K562 (cell line): ENCODE measurements around the gene MVD. TPM values are rescaled to one million over a fixed set of nuclear protein-coding genes. Genes with fewer than 3 reads are reported as not detected.

ENCODE experiments used
- BCL6 ChIP-seq: fragments of 250-450 bp; sonication (Bioruptor Pico); IDR thresholded peaks from 2 replicates; pipeline ENCODE4 v1.4.0; 2020
- BRD9 ChIP-seq: fragments of 450-650 bp; IDR thresholded peaks from 2 replicates; pipeline ENCODE4 v1.6.1; 2018; ENCODE audit warnings: low read depth; ENCODE audit not compliant: partially characterized antibody
- CREB3L1 ChIP-seq: fragments of 450-650 bp; IDR thresholded peaks from 2 replicates; pipeline ENCODE4 v1.6.1; 2014; ENCODE audit warnings: low read depth, mild to moderate bottlenecking, moderate library complexity, borderline replicate concordance
- ELF2 ChIP-seq: fragments of 250-450 bp; sonication (Bioruptor Pico); IDR thresholded peaks from 2 replicates; pipeline ENCODE4 v1.5.0; 2021; ENCODE audit warnings: mild to moderate bottlenecking
- HBP1 ChIP-seq: fragments of 450-650 bp; formaldehyde crosslinking; IDR thresholded peaks from 2 replicates; pipeline ENCODE4 v1.4.0; 2022; ENCODE audit warnings: missing genetic modification characterization
- POLR2AphosphoS2 ChIP-seq: IDR thresholded peaks from 2 replicates; pipeline ENCODE4 v1.6.1; 2012; ENCODE audit warnings: low read length, improper control_type of control experiment
- SRSF1 ChIP-seq: fragments of 200-400 bp; formaldehyde crosslinking; IDR thresholded peaks from 2 replicates; pipeline ENCODE4 v1.6.1; 2017; ENCODE audit warnings: mild to moderate bottlenecking, low read depth, low read length, moderate library complexity
- ZNF124 ChIP-seq: sonication (generic); formaldehyde crosslinking; IDR thresholded peaks from 2 replicates; pipeline ENCODE4 v1.8.1; 2022; ENCODE audit warnings: missing genetic modification reagents
- ZNF165 ChIP-seq: fragments of 250-450 bp; sonication (Bioruptor Pico); IDR thresholded peaks from 2 replicates; pipeline ENCODE4 v1.4.0; 2020; ENCODE audit warnings: borderline replicate concordance
- ZNF224 ChIP-seq: sonication (generic); formaldehyde crosslinking; IDR thresholded peaks from 2 replicates; pipeline ENCODE4 v1.8.0; 2022; ENCODE audit warnings: mild to moderate bottlenecking, missing genetic modification reagents
- ZNF609 ChIP-seq: sonication (generic); formaldehyde crosslinking; IDR thresholded peaks from 2 replicates; pipeline ENCODE4 v1.8.1; 2023; ENCODE audit warnings: missing genetic modification reagents, mild to moderate bottlenecking, borderline replicate concordance
- polyA plus RNA-seq, 8 experiments: library from polyadenylated mRNA; depleted of rRNA in 4 of 8; stranded (reverse) in 5 of 8; unstranded in 3 of 8; fragments of >200 nt; fragmentation: Nextera tagmentation in 2 of 8; fragmentation: Illumina TruSeq in 1 of 8; extraction: Ambion mirVana in 2 of 8; extraction: Trizol in 1 of 8; gene quantifications; 2 replicates each; pipeline versions ENCODE4 v1.2.1 to v1.2.3, GENCODE V29; 2011 to 2014; ENCODE audit warnings: inconsistent platforms in 1 of 8, missing spikeins in 1 of 8
- total RNA-seq, 7 experiments: library from RNA; depleted of rRNA in 6 of 7; stranded (reverse); fragments of >200 nt in 6 of 7; fragmentation: Illumina TruSeq in 2 of 7; extraction: Trizol in 2 of 7; gene quantifications; 2 replicates each; pipeline versions ENCODE4 v1.2.1 to v1.2.3, GENCODE V29; 2011 to 2021; ENCODE audit warnings: low replicate concordance in 1 of 7
- TF ChIP-seq, protein P1 (sequence below): fragments of 250-450 bp; sonication (Bioruptor Pico); IDR thresholded peaks from 2 replicates; pipeline ENCODE4 v1.8.0; 2021; ENCODE audit warnings: moderate library complexity, mild to moderate bottlenecking, inconsistent platforms
- TF ChIP-seq, protein P2 (sequence below): sonication (generic); formaldehyde crosslinking; IDR thresholded peaks from 2 replicates; pipeline ENCODE4 v1.9.0; 2022; ENCODE audit warnings: mild to moderate bottlenecking, missing genetic modification reagents
- TF ChIP-seq, protein P3 (sequence below): fragments of 250-450 bp; sonication (Bioruptor Pico); IDR thresholded peaks from 2 replicates; pipeline ENCODE4 v1.4.0; 2020; ENCODE audit warnings: mild to moderate bottlenecking, moderate library complexity

The MVD gene
- total and polyA plus RNA-seq, 9 of the 15 experiments (the other 6 are each of a cell fraction or from before 2014, with no cell fraction given): 12.2 to 141 (median 45.3) TPM

GRCh38 chr16:88686439-88687253 is 23.8 kb upstream of the MVD start, which contains the start of gene SNAI3 (continued):
- TF ChIP-seq, protein P1, sequence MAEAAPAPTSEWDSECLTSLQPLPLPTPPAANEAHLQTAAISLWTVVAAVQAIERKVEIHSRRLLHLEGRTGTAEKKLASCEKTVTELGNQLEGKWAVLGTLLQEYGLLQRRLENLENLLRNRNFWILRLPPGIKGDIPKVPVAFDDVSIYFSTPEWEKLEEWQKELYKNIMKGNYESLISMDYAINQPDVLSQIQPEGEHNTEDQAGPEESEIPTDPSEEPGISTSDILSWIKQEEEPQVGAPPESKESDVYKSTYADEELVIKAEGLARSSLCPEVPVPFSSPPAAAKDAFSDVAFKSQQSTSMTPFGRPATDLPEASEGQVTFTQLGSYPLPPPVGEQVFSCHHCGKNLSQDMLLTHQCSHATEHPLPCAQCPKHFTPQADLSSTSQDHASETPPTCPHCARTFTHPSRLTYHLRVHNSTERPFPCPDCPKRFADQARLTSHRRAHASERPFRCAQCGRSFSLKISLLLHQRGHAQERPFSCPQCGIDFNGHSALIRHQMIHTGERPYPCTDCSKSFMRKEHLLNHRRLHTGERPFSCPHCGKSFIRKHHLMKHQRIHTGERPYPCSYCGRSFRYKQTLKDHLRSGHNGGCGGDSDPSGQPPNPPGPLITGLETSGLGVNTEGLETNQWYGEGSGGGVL: no peak
- TF ChIP-seq ELF2 (CRISPR knock-in tag) (no peak), ZNF609 (no peak), CREB3L1 (no peak), BCL6 (CRISPR knock-in tag) (no peak), HBP1 (CRISPR knock-in tag) (no peak), BRD9 (no peak), ZNF224 (CRISPR knock-in tag) (no peak), ZNF165 (no peak), SRSF1 (no peak), ZNF124 (CRISPR knock-in tag) (no peak), POLR2AphosphoS2 (no peak)
- TF ChIP-seq, protein P2, sequence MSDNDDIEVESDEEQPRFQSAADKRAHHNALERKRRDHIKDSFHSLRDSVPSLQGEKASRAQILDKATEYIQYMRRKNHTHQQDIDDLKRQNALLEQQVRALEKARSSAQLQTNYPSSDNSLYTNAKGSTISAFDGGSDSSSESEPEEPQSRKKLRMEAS (CRISPR knock-in tag): peak; percentile 87
- TF ChIP-seq, protein P3, sequence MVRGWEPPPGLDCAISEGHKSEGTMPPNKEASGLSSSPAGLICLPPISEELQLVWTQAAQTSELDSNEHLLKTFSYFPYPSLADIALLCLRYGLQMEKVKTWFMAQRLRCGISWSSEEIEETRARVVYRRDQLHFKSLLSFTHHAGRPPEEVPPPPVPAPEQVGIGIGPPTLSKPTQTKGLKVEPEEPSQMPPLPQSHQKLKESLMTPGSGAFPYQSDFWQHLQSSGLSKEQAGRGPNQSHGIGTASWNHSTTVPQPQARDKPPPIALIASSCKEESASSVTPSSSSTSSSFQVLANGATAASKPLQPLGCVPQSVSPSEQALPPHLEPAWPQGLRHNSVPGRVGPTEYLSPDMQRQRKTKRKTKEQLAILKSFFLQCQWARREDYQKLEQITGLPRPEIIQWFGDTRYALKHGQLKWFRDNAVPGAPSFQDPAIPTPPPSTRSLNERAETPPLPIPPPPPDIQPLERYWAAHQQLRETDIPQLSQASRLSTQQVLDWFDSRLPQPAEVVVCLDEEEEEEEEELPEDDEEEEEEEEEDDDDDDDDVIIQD (CRISPR knock-in tag): no peak
